ENCODE measurements around the gene BBIP1.

GRCh38 chr10:110962443-110962842, 43.5 kb upstream of the BBIP1 start:
- TF ChIP-seq CTCF (IDR thresholded peaks at IDR 0.05) (no peak), MXD4 (CRISPR knock-in tag; IDR thresholded peaks at IDR 0.05; ENCODE audit: borderline replicate concordance) (no peak), E2F4 (CRISPR knock-in tag; IDR thresholded peaks at IDR 0.05; ENCODE audit: borderline replicate concordance, low read depth) (no peak), ZNF138 (CRISPR knock-in tag; conservative IDR thresholded peaks at IDR 0.05) (no peak), NR3C1 (CRISPR knock-in tag; conservative IDR thresholded peaks at IDR 0.05; ENCODE audit: low read depth) (no peak), USF2 (CRISPR knock-in tag; IDR thresholded peaks at IDR 0.05) (no peak)
